Inflammatory macrophage treated with lipopolysaccharide for 4 hours (primary cell): ENCODE data around the gene PDE2A.

Source experiments
- DNase-seq: peaks from one replicate; pipeline ENCODE4 v3.0.0-alpha.2; 2020

PDE2A gene

DNA sequence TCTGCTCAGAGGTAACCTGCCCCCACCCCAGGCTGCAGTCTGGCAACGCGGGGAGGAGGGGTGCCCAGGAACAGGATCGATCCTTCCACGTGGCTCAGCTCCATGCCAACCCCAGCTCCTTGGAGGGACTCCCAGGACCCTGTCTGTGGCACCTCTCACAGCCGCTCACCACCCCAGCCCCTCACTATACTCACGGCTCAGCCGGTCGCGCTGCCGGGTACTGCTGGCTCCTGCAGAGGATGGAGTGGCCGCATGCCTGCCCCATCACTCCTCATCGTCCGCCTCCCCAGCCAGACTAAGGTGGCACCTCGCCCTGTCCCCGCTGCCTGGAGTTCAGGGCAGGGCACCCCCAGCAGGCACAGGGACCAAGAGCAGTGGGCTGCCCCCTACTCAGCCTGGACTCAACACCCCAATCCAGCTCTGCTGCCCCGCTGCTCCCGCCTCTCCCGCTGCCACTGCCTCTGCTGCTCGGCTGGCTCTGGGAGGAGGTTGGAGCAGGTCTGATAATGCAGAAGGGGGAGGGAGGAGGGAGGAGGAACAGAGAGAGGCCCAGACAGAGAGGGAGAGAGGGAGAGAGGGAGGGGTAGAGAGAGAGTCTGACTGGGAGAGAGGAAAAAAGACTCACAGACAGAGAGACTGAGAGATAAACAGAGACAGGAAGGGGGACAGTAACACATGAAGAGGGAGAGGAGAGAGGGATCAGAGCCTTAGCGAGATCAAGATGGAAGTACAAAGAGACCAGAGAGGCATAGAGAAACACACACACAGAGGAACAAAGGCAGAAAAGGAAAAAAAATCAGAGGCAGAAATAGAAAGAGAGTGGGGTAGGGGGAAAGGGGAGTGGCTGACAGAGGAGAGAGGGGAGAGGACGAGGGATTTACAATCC, at the start of gene PDE2A:
Gene PDE2A, minus strand, starts transcription at position 480 of the 886 bp plus-strand sequence. Its CDS starts 215 bp downstream, at position 265.
- no peak for DNase-seq

- DNase-seq: peak; percentile 49
These were observed 49.3 kb upstream of the PDE2A start for GRCh38 chr11:72723508-72723907.

GRCh38 chr11:72722050-72722748, 48.0 kb upstream of the PDE2A start:
- peak; percentile 97 for DNase-seq

DNA sequence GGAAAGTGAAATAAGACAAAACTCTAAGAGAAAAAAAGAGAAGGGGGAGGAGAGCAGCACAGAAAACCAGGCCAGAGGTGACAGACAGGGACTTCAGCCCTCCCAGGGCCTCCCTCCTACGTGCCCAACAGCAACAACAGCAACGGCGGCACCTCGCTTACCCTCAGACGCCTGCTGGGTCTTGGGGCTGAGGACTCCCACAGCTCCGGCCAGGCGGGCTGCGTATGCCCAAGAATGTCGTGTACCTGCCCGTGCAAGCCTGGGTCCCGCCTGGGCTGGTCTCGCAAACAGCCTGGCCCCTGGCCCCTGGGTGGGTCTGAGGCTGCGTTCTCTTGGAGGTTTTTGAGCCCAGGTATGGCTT, 47.4 kb upstream of the PDE2A start:
- peak; percentile 67 for DNase-seq

GRCh38 chr11:72721276-72721675, 47.1 kb upstream of the PDE2A start:
- DNase-seq: no peak

- DNase-seq: peak; percentile 51
These were observed 46.6 kb upstream of the PDE2A start for GRCh38 chr11:72720784-72721183.

GRCh38 chr11:72720047-72720446, 45.8 kb upstream of the PDE2A start:
- DNase-seq: peak; percentile 83

DNA sequence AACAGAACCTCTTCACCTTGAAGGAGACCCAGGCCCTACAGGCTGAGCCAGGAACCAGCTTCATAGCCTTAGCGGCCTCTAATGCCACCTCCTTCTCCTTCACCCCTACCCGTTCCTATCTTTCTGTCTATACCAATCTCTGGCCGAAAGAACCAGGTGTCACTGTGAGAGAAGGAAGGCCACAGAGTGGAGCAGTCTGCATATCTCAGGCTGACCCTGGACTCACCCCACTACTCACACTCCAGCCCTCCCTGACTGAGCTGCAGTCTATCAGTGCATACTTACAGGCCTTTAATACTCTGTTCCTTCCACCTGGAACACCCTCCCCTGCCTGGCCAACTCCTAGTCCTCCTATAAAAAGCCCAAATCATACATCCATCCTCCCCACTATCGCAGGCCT, 45.3 kb upstream of the PDE2A start:
- no peak for DNase-seq

DNA sequence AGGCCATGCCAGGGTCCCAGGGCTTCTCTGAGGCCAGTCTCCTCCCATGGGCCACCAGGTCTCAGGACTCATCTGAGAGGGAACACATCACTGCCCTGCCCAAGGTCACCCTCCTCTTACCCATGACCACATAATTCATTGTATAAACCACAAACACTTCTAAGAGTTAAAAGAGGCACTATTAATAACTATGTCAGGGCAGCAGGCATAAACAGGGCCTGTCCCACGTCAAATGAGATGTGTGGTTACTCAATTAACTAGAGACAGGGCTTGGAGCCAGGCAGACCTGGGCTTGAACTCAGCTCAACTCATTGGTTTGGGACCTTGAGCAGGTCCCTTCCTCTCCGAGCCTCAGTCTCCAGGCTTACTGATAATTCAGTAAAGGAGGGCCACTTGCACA, 44.9 kb upstream of the PDE2A start:
- DNase-seq: peak; percentile 77

DNA sequence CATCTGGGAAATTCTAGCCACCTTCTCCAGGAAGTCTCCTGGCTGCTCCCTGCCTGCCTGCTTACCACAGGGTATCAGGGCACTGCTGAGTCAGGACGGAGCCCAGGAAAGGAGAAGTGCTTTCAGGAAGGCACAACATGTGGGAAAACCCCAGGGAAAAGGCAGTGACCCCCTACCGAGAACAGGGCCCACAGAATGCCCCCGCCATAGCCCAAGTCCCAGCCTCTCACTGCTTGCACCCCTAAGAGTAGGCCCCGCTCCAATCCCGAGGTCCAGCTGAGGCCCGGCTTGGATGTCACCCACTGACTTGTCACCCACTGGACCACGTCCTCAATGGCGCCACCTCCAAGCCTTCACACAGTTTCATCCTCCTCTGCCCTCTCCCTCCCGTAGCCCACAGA, 43.9 kb upstream of the PDE2A start:
- peak; percentile 91 for DNase-seq

GRCh38 chr11:72716788-72717435, 42.7 kb upstream of the PDE2A start:
- DNase-seq: no peak

GRCh38 chr11:72716290-72716689, 42.1 kb upstream of the PDE2A start:
- no peak for DNase-seq

GRCh38 chr11:72712841-72713240, 38.6 kb upstream of the PDE2A start:
- DNase-seq: no peak

DNA sequence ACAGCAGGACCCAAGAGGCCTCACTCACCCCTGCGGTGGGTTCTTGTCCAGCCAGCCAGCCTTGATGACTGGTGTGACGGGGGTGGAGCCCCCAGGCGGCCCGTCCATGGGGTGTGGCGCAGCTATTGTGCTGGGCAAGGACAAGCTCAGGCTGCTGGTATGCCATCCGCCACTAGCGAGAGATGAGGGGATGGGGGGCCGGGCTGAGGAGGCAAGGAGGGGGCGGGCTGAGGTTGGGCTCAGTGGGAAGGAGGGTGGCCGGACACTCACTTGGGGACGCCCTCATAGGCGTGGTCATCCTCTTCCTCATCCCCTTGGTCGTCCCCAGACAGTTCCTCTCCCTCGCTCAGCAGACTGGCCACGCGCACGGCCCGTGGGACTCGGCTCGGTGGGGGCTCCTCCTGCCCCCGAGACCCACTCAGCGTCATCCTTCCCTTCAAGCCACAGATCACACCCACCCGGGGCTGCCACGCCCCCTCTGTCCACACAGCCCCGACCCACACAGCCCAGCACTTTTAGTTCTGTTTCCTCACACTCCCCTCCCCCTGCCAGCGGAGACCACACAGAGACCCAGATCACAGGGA, 38.0 kb upstream of the PDE2A start:
- peak; percentile 96 for DNase-seq

DNA sequence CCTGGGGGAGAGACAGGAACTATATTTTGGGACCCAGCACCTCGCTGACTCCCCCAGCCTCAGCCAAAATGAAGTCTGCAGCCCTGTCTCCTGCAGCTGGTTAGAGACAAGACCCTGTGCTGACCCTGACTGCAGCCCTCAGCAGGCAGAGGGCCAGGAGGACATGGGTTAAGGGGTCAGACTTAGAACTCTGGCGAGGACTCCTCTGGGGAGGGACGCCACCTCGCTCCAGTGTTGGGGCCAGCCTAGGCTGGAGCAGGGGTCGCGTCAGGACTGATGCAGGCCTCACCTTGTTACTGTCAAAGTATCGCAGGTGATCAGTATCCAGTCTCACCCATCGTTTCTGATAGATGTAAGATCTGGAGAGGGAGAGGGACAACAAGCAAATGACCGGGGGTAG, 36.9 kb upstream of the PDE2A start:
- no peak for DNase-seq

DNA sequence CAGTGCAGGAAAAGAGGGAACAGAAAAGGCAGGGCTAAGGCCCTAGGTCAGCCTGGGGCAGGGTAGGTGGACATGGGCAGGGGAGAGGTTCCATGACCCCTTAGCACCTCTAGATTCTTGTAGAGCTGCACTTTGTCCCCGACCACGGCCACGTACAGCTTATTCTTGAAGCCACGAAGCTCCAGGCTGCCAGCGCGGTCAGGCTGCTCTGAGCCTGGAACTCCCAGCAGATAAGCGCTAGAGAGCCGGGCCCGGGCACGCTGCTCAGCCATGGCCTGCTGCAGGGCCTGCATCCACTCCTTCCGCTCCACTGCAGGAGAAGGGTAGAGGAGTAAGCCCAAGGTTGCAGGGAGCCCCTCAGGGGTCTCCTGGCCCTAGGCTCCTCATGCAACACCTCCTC, 36.1 kb upstream of the PDE2A start:
- no peak for DNase-seq

- DNase-seq: no peak
These were observed 35.4 kb upstream of the PDE2A start for GRCh38 chr11:72709478-72710238.

DNA sequence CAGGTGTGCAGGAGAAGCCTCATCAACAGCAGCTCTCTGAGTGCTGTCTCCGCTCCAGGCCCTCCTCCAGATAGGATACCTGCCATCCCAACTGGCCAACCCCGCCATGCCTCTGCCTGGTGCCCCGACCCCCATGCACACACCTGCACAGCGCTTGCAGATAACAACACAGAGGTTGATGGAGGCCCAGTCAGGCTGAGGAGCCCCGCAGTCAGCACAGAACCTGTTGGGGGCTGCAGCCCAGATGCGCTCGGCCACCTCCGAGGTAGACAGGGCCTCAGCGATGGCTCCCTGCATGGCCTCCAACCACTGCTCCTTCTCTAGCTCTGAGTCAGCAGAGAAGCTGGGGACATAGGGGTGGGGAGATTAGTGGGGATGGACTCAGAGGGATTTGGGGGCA, 32.8 kb upstream of the PDE2A start:
- DNase-seq: no peak

- no peak for DNase-seq
These were observed 32.4 kb upstream of the PDE2A start for GRCh38 chr11:72706579-72706978.

DNA sequence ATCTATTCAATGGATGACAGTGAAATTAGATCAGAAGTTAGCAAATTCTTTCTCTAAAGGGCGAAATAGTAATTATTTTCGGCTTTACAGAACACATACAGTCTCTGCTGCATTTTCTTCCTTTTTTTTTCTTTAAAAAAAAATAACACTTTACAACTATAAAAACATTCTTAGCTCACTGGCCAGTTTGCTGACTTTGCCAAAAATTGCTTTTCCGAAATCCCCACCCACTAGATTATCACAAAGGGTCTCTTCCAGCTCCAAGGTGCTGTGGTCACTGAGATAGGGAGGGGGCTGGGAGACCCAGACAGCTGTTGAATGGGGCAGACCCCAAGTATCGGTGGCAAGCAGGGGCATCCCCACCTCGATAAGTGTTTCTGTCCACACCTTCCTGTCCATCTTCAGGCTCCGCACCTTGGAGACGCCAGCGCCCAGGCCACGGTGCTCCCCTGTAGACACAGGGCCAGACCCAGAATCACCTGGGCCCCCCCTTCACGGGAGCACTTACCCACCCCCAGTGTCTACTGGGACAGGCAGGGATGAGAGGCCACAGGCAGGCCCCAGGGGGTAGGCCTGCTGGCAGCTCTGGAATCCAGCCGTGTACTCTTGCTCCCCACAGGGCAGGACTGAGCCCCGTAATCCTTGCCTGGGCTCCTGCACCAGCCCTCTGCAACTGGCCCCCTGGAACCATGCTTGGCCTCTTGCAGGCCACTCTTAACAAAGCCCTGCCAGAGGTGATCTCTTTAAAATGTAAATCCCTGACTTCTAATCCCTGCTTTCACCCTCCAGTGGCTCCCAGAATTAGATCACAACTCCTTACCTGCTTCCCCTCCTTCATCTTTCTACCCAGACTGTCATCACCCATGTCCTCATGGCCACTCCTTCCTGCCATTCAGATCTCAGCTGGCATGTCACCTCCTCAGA, 31.5 kb upstream of the PDE2A start:
- no peak for DNase-seq

DNA sequence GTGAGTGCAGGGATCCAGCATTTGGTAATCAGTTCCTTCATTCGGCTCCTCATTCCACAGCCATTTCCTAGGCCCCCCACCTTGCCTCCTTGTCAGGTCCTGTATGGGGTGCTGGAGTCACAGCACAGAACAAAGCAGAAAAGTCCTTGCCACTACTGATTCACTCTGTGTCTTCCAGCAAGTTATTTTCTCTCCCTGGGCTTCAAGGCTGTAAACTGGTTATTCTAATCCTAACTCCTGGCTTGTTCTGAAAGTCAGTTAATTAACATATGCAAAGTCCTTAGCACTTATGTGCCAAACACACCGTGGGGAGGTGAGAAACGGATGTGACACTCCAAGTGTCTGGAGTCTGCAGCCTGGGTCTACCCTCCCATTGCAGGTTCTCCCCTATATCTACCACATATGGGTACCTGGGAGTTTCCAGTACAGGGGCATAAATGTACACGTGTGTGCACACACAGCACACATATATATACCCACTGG, 30.6 kb upstream of the PDE2A start:
- no peak for DNase-seq
